D721Med (cell line): Measurements from ENCODE around the gene CARS1.

Experiments used
- DNase-seq: peaks from one replicate; pipeline ENCODE4 v3.0.0; 2011; ENCODE audit warnings: low spot score; ENCODE audit not compliant: insufficient read length
- FAIRE-seq: peaks from 2 replicates; lab custom pipeline; 2011; peaks lifted over from hg19 to GRCh38; lab: Jason Lieb, UNC
- TF ChIP-seq, protein P1 (sequence below): IDR thresholded peaks from 2 replicates; pipeline ENCODE4 v1.5.1; 2012; ENCODE audit warnings: mild to moderate bottlenecking, control low read depth; ENCODE audit not compliant: insufficient read depth; ENCODE audit errors: missing control alignments

The CARS1 gene

DNA sequence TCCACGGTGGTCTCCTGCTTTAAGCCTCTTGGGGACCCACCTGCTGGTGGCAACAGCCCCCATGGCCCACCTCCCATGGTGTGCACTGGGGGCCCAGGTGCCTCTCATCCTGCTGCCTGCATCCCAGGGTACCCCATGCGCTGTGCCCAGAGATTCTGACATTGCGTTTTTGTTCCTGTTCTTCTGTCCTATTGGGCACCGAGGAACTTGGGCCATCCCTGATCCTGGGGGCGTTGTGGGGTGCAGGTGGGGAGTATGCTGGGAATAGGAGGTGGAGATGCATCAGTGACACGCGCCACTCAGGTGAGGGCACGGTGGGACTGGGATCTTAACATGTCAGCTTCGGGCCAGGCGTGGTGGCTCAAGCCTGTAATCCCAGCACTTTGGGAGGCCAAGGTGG is 52.7 kb downstream of the CARS1 start:
- DNase-seq (no peak), FAIRE-seq (no peak)
- TF ChIP-seq, protein P1, sequence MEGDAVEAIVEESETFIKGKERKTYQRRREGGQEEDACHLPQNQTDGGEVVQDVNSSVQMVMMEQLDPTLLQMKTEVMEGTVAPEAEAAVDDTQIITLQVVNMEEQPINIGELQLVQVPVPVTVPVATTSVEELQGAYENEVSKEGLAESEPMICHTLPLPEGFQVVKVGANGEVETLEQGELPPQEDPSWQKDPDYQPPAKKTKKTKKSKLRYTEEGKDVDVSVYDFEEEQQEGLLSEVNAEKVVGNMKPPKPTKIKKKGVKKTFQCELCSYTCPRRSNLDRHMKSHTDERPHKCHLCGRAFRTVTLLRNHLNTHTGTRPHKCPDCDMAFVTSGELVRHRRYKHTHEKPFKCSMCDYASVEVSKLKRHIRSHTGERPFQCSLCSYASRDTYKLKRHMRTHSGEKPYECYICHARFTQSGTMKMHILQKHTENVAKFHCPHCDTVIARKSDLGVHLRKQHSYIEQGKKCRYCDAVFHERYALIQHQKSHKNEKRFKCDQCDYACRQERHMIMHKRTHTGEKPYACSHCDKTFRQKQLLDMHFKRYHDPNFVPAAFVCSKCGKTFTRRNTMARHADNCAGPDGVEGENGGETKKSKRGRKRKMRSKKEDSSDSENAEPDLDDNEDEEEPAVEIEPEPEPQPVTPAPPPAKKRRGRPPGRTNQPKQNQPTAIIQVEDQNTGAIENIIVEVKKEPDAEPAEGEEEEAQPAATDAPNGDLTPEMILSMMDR, result no peak

DNA sequence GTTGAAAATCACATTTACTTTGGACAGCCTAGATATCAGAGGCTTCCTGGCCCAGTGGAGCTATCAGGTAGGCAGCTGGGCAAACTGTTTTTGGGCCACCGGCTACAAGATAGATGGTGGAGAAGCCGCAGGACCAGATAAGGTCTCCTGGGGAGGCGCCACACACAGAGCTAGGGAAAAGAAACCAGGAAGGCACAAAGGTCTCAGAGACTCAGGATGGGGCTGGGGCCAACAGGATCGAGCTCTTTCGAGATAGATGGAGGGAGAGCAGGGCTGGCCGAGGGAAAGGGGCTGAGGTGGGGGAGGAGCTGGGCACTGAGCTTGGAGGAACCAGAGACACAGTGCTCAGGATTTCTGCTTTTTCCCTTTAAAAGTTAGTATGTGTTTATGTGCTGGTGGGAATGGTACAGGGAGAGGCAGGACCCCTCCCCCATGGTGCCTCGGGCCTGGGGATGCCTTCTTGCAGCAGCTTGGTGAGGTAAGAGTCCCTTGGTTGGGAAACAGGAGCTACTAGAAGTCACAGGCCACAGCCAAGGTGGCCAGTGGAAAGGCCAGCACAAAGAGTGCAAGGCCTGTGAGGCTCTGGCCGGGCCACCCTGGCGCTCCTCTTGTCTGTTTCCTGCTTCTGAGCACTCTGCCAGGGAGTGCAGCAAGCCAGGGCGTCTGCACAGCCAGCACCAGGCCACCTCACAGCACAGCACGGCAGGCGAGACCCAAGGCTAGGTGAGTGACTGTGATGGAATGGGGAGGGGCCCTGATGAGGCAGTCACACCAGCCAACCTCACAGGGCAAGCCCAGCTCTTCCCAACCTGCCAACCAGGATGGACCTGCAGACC is 53.6 kb downstream of the CARS1 start:
- DNase-seq (no peak), FAIRE-seq (no peak)
- TF ChIP-seq, protein P1, result no peak

DNA sequence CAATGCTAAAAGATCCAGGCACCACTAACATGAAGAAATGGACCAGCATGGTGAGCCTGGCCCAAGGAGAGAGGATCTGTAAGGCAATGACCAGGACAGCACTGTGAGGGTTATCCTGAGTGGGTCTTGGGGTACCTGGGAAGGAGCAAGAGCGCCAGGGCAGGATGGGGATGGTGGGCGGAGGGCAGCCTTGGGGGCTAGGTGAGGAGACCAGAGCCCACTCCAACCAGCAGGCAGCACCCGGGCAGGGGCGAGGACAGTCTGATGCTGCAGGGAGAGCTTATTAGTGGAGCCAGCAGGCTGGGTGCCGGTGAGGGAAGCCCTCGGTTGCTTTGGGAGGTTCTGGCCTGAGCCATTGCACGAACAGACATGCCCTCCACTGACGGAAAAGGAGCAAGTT is 54.4 kb downstream of the CARS1 start:
- TF ChIP-seq, protein P1, result no peak
- DNase-seq, result no peak
- FAIRE-seq, result no peak

DNA sequence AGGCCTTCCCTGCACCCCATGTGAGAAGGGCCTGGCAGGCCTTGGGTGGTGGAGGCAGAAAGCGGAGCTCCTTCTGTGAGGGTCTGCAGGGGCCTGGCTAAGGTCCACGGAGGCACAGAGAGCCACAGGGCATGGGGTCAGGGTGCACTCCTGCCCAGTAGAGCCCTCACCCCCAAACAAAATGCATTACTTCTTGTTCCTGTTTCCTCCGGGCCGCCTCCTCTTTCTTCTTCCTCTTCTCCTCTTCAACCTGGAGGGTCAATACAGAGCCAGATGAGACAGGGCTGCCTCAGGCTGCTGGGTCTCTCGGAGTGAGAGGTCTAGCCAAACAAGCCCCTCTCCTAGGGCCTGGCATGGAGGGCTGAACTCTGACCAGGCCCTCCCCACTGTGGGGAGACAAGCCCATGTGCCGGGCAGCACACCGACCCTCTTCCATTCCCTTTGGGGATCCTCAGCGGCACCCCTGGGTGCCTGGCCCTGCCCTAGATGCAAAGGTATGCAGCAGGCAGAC is 54.8 kb downstream of the CARS1 start:
- no peak for FAIRE-seq
- TF ChIP-seq, protein P1, result no peak
- no peak for DNase-seq

DNA sequence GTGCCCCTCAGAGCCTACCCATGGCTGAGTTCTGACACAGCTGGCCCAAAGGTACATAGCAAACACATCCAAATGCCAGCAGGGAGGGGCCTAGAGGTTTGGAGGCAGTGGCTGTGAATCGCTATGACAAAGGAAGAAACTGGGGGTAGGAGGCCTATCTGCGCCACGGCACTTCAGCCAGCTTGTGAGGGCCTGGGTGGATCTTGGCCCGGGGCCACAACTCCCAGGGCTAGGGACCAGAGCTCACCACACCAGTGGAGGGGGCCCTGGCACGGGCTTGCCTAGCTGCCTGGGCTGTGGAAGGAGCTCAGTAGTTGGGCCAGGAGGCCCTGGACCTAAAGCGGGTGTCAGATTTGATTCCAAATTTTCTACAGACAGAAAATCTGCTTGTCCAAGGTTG is 55.7 kb downstream of the CARS1 start:
- TF ChIP-seq, protein P1, result no peak
- DNase-seq (no peak), FAIRE-seq (no peak)

DNA sequence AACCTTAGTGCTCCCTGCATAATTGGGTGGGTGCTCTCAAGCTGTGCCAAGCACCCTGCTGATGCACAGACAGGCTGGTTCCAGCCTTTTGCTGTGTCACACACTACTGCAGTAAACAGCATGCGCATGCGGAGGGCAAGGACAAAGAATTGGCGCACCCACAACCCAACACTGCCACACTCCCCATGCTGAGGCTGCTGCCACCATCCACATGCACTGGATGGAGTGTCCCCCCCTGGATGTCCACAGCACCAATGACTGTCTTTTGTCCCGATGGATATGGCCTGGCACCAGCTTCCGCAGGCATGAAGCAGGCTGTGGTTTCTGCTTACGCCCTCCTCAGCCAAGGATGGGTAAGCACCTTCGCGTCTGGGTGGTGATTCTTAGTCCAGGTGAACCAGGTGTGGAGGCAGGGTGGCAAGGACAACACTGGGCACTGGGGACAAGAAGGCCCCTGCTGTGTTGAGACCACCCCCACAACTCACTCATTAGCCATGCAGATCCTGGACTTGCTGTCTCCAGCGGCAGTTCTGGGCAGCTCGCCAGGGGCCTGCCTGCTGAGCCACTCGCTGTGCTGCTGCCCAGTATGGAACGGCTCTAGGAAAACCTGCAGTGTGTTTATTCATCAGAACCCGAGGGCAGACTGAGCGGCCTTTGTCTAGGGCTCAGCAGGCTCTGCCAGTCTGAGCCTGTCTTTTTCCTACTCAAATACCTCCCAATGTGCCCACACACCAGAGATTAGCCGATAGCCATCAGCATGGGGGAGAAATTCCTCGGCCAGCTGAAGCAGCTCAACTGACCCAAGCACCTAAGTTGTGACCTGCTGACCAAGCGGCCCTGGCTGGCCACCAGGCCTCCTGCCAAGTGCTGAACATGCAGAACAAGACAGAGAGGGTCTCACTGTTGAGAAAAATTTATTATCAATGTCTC is 56.9 kb downstream of the CARS1 start:
- DNase-seq (no peak), FAIRE-seq (no peak)
- TF ChIP-seq, protein P1, result no peak
